ENCODE data around the gene CHCHD3.

CHCHD3 gene

DNA sequence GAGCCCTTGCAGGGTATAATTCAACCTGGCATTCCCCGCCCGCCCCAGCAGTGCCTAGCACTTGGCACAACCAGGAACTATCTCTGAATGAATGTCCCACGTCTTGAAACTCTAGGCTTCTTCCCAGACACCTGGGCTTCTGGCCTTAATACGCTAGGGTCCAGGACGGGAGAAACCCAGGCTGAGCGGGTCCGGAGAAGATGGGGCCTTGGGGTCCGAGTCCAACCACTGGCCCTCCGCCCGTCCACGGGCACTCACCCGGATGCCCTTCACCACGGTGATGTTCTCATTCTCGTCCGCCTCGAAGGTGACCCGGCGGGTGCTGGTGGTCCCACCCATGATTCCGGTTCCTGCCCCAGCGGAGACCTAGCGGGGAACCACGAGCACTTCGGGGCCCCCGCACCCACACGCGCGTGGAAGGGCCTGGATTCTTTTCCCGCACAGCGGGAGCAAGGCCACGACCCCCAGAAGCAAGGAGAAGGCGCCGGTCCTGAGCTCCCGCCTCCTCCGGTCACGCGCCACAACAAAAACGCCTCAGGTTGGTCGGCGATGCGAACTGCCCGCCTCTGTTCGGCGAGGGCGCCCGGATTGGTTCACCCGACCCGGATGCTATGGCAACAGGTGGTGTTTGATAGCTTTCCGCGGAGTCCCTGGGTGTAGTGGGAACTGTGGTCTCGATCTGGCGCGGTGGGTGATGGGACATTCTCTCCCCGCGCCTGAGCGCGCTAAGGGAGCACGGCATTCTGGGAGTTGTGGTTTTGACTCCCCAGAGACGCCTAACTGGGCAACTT, at the start of gene CHCHD3:
TSS of gene CHCHD3 (minus strand) at position 492 of the 791 bp plus-strand sequence. CDS start at position 339, 153 bp downstream.
- peak; percentile 99 for DNase-seq (ENCODE audit: low spot score)

DNA sequence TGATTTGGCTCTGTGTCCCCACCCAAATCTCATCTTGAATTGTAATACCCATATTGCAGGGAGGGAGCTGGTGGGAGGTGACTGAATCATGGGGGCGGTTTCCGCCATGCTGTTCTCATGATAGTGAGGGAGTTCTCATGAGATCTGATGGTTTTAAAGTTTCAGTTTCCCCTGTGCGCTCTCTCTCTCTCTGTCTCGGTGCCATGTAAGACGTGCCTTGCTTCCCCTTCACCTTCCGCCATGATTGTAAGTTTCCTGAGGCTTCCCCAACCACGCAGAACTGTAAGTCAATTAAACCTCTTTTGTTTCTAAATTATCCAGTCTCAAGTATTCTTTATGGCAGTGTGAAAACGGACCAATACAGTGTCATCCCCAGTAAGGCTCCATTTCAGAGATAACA, 48.3 kb upstream of the CHCHD3 start:
- DNase-seq (ENCODE audit: low spot score), result no peak

DNA sequence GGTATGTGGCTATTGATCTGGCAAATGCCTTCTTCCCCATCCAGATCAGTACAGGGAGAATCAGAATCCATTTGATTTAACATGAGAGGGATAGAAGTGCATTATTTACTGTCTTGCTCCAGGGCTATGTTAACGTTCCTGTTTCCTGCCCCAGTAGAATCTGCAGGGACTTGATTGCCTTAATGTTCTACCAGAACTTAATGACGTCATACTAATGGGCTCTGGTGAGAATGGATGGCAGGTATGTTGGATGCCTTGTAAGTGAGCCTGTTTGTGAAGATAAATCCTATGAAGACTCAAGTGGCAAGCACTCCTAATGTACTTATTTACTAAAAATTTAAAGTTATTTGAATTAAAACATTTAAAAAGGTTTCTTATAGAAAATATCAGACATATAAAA, 44.5 kb upstream of the CHCHD3 start:
- no peak for DNase-seq (ENCODE audit: low spot score)

- DNase-seq (ENCODE audit: low spot score), result no peak
Measured at GRCh38 chr7:133124974-133125373, 43.1 kb upstream of the CHCHD3 start.

- no peak for DNase-seq (ENCODE audit: low spot score)
Measured at GRCh38 chr7:133121175-133121844, 39.4 kb upstream of the CHCHD3 start.

GRCh38 chr7:133119067-133119466, 37.2 kb upstream of the CHCHD3 start:
- no peak for DNase-seq (ENCODE audit: low spot score)

DNA sequence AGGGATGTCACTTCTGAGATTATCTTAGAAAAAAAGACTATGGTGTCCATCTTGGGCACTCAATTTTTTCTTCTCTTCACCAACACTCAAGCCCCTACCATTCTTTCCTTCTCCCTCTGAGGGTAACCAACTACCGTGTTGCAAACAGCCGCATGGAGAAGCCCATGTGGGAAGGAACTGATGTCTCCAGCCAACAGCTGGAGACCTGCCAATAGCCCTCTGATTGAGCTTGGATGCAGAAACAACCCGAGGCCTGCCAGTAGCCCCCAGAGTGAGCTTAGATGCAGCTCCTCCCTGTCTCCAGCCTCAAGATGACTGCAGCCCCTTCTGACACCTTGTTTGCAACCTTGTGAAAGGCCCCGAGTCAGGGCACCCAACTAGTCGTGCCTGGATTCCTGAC, 36.4 kb upstream of the CHCHD3 start:
- no peak for DNase-seq (ENCODE audit: low spot score)

GRCh38 chr7:133117452-133117851, 35.6 kb upstream of the CHCHD3 start:
- no peak for DNase-seq (ENCODE audit: low spot score)

DNA sequence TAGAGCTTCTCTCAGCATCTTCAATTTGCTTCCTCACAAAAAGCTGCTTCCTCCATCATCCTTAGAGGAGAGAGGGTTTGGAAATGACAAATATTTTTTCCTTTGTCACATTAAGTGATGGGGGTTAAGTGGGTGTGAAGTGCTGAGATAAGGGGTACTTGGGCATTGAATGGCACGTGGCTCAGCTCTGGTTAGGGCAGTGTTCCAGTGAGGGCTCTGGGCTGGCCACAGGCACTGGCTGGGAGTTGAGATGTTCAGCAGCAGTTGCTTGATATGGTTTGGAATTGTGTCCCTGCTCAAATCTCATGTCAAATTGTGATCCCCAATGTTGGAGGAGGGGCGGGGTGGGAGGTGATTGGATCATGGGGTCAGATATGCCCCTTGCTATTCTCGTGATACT, 33.7 kb upstream of the CHCHD3 start:
- DNase-seq (ENCODE audit: low spot score), result no peak

DNA sequence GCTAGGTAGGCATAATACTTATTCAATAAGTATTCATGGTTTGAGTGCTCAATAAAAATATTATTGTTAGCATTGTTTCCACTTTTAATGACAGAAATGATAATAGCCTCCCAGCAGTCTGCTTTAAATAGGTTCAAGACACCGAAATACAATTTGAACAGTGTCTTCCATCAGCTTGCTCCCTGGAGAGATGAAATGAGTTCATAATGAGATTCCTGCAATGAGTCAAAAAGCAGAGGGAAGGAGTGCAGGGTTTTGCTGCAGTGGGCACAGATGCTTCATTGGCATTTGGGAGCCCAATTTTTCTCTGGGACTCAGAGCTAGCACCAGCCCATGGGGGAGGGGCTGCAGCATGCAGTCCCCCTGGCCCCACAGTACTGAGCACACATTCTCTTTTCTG, 32.6 kb upstream of the CHCHD3 start:
- no peak for DNase-seq (ENCODE audit: low spot score)

DNA sequence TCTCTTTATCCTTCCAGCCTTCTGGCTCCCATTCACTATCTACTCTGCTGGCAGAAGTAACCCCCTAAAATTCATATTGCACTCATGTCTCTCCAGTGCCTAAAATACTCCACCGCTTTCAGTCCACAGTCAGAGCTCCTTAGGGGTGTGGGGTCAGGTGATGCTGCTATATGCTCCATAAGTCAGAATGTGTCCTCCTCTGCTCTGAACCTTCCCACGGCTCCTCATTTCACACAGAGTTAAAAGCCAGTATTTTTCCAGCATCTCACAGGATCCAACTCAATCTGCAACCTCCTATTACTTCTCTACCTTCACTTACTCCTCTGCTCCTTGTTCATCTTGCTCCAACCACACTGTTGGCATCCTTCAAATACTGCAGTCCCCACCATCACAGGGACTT, 31.1 kb upstream of the CHCHD3 start:
- DNase-seq (ENCODE audit: low spot score), result no peak

DNA sequence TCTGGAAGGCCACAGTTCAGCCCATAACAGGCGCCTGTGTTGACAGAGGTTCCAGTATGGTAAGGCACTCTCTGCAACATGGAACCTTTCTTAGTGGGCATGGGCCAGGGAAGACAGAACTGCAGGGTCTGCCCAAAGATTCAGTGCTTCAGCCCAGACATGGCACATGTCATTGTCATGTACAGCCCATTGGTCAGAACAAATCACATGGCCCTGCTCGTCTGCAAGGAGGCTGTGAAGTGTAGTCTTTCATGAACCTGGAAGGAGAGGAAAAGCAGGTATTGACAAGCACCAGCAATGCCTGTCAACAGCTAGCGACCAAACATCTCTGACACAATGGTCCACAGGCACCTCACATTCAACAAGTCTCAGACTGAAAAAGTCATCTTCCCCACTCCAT, 30.4 kb upstream of the CHCHD3 start:
- DNase-seq (ENCODE audit: low spot score), result no peak

GRCh38 chr7:133110312-133110711, 28.4 kb upstream of the CHCHD3 start:
- no peak for DNase-seq (ENCODE audit: low spot score)

GRCh38 chr7:133109816-133110215, 27.9 kb upstream of the CHCHD3 start:
- no peak for DNase-seq (ENCODE audit: low spot score)

- peak; percentile 20 for DNase-seq (ENCODE audit: low spot score)
Measured at GRCh38 chr7:133108023-133108422, 26.1 kb upstream of the CHCHD3 start.

- DNase-seq (ENCODE audit: low spot score), result no peak
Measured at GRCh38 chr7:133102276-133103060, 20.6 kb upstream of the CHCHD3 start.

GRCh38 chr7:133099633-133100286, 17.9 kb upstream of the CHCHD3 start:
- no peak for DNase-seq (ENCODE audit: low spot score)

DNA sequence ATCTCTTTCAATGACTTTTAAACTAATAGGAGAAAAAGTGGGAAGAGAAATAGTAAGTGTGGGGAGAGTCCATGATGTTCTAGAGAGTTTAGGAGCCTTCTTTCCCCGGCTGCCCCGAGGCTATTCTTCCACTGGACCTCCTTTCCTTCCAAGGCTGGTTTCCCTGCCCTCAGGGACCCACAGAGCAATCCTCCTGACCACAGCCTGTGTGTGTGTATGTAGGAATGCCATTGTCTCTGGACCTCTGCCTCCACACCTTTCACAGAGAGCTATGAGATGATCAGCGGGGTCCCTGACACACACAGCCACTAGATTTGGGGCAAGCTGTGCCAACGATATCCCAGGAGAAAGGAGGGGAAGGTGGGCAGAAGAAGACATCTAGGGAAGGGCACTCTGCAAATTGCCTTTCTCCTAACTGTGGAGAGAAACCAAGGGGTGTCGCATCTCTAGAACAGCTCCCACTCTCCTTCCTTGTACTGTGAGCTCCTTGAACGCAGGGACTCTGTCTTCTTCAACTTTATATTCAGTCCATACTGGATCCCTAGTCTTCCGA, 13.3 kb upstream of the CHCHD3 start:
- no peak for DNase-seq (ENCODE audit: low spot score)

- no peak for DNase-seq (ENCODE audit: low spot score)
Measured at GRCh38 chr7:133091943-133092464, 10.1 kb upstream of the CHCHD3 start.

GRCh38 chr7:133082390-133082766, 488 bp upstream of the CHCHD3 start:
- no peak for DNase-seq (ENCODE audit: low spot score)

GRCh38 chr7:133081119-133081598, 731 bp downstream of the CHCHD3 start:
- DNase-seq (ENCODE audit: low spot score), result no peak

DNA sequence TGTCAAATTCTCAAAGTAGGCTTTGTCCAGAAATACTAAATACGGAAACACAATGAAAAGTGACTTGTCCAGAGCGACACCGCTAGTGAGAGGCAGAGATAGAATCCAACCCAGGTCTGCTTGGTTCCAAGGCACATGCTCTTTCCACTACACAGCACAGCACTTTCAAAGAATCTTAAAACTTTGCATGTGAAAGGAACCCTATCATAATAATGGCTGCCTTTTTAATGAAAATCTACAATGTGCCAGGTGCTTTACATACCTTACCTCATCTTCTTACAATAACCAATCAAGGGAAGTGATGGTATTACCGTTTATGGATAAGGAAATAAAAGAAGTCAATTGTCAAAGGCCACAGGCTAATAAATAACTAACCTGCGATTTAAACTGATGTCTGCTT, 2.6 kb downstream of the CHCHD3 start:
- no peak for DNase-seq (ENCODE audit: low spot score)

Measured in globus pallidus (tissue), 1 donor.